Effector memory CD8-positive, alpha-beta T cell (primary cell): ENCODE measurements around the gene ABHD13.

Source experiments
- ATAC-seq: fragments of 150-1000 bp; cut with Tn5 transposase; replicated peaks from 2 replicates; pipeline ENCODE4 v1.10.0; 2021; ENCODE audit warnings: mild to moderate bottlenecking, moderate library complexity
- DNase-seq, 3 experiments: peaks; one replicate each; pipeline ENCODE4 v3.0.0; 2021
- H3K27ac Mint-ChIP-seq, 2 donors: one replicate each; pipeline ENCODE4 v1.8.0; 2022; ENCODE audit warnings: mild to moderate bottlenecking in 2 of 2, mixed read lengths in 2 of 2, moderate library complexity in 2 of 2
- H3K27me3 Mint-ChIP-seq, 2 donors: one replicate each; pipeline ENCODE4 v1.8.0; 2022; ENCODE audit warnings: mixed read lengths in 2 of 2
- H3K36me3 Mint-ChIP-seq: one replicate; pipeline ENCODE4 v1.8.0; 2022; ENCODE audit warnings: mild to moderate bottlenecking, moderate library complexity, mixed read lengths; ENCODE audit not compliant: insufficient read depth
- H3K4me1 Mint-ChIP-seq, 2 donors: one replicate each; pipeline ENCODE4 v1.8.0; 2022; ENCODE audit warnings: low read depth in 2 of 2, mixed read lengths in 2 of 2
- H3K4me3 Mint-ChIP-seq, 2 donors: one replicate each; pipeline ENCODE4 v1.8.0; 2022; ENCODE audit warnings: mild to moderate bottlenecking in 2 of 2, mixed read lengths in 2 of 2, moderate library complexity in 2 of 2
- H3K9me3 Mint-ChIP-seq, 2 donors: one replicate each; pipeline ENCODE4 v1.8.0; 2022; ENCODE audit warnings: mixed read lengths in 2 of 2
- total RNA-seq, 9 experiments: gene quantifications; one replicate each; lab custom pipeline; 2026; lab: John Stamatoyannopoulos, UW

Gene ABHD13
- total RNA-seq, result 23.5 to 64.4 (median 40.1) reads per million in 9 experiments

DNA sequence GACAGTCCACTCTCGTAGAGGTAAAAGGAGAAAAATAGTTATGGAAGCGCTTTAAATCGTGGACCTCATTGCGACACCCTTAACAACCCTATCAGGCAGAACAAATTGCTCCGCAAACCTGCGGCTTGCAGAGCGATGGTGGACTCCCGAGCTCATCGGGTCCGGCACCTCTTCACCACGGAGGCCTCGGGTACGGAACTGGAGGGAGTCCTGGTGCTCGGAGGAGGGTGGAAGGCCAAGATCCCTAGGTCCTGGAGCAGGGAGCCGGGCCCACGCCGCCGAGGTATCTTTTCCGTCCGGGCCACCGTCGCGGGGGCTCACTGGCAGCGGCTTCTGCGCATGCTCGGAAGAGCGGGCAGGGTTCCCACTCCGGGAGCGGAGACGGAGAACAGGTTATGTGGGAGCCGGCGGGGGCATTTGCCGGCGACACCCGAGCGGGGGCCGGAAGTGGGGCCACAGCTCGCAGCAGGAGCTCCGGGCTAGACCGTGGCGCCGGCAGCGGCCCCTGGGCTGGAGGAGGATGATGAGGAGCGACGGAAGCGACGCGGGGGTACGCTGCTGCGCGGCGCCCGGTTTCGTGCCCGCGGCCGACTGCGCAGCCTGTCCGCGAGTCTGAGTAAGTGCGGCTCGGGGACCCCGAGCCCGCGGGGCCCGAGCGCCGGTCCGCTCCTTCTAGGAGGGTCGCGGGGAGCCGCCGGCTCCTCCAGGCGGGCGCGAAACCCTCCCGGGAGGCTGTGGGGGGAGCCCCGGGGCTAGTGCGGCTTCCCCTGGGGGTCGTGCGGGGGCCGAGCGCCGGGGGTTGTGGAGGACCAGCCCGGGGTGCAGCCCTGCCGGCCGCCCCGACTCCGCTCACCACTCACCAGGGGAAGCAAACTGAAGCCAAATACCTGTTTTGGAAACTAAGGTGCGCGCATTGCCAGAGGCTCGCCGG, at the start of gene ABHD13:
Gene ABHD13 (plus strand): TSS at position 349 of the 931 bp plus-strand sequence. CDS start 10,827 bp downstream, outside the sequence.
- peak within 1 kb of the TSS; percentile 99 for H3K4me3 Mint-ChIP-seq
- peak; percentile 84 to 88 (median 87) for DNase-seq
- H3K27me3 Mint-ChIP-seq, result no peaks in the 10 kb centered on the region
- H3K27ac Mint-ChIP-seq, result peak within 1 kb of the TSS; percentile 97 to 99
- H3K9me3 Mint-ChIP-seq, result no peaks in the 10 kb centered on the region
- H3K4me1 Mint-ChIP-seq, result peaks cover 23 to 53% of the 10 kb centered on the region in 2 donors
- peaks cover 31% of the 10 kb centered on the region for H3K36me3 Mint-ChIP-seq
- ATAC-seq, result peak; percentile 77

GRCh38 chr13:108168929-108169328, 49.3 kb upstream of the ABHD13 start:
- no peak overlapping the region for H3K27ac Mint-ChIP-seq
- DNase-seq (no peak), ATAC-seq (no peak)
- H3K27me3 Mint-ChIP-seq, result peaks cover 31 to 57% of the 10 kb centered on the region in 2 donors
- no peaks in the 10 kb centered on the region for H3K36me3 Mint-ChIP-seq
- H3K4me1 Mint-ChIP-seq, result peaks cover 0 to 1% of the 10 kb centered on the region in 2 donors
- H3K9me3 Mint-ChIP-seq, result peaks cover 5 to 30% of the 10 kb centered on the region in 2 donors
- H3K4me3 Mint-ChIP-seq, result no peak overlapping the region

- Mint-ChIP-seq H3K36me3 (no peaks in the 10 kb centered on the region), H3K9me3 (peaks cover 0 to 2% of the 10 kb centered on the region in 2 donors), H3K27ac (no peak overlapping the region), H3K4me1 (no peaks in the 10 kb centered on the region), H3K4me3 (no peak overlapping the region), H3K27me3 (peaks cover 15 to 16% of the 10 kb centered on the region in 2 donors)
- DNase-seq (peak; percentile 35 to 40 (median 39)), ATAC-seq (peak; percentile 40)
Observed at GRCh38 chr13:108176685-108177274, 41.4 kb upstream of the ABHD13 start.

DNA sequence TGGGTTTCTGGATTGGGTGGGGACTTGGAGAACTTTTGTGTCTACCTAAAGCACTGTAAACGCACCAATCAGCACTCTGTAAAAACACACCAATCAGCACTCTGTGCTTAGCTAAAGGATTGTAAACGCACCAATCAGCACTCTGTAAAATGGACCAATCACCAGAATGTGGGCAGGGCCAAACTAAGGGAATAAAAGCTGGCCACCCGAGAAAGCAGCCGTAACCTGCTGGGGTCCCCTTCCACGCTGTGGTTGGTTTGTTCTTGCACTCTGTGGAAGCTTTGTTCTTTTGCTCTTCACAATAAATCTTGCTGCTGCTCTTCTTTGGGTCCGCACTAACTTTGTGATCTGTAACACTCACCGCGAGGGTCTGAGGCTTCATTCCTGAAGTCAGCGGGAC, 40.1 kb upstream of the ABHD13 start:
- DNase-seq (no peak), ATAC-seq (no peak)
- Mint-ChIP-seq H3K4me3 (no peak overlapping the region), H3K9me3 (no peaks in the 10 kb centered on the region), H3K36me3 (no peaks in the 10 kb centered on the region), H3K27ac (no peak overlapping the region), H3K4me1 (no peaks in the 10 kb centered on the region), H3K27me3 (peaks cover 3 to 8% of the 10 kb centered on the region in 2 donors)

DNA sequence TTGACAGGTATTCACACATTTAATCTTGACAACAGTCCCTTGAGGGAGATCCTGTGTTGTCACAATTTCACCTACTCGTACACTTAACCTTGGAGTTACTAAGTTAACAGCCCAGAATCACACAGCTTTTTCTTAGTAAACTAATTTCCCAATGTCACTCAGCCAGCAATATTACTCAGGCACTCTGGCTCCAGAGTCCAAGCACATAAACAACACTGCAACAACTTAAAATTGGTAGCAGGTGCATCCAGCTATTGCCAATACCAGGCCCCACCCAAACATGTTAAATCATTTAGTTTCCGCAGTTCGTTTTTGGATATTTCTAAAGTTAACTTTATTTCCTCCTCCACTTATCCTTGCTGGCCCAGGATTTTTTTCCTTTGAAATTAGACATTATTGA, 35.5 kb upstream of the ABHD13 start:
- Mint-ChIP-seq H3K4me1 (no peaks in the 10 kb centered on the region), H3K9me3 (no peaks in the 10 kb centered on the region), H3K27me3 (peaks cover 0 to 8% of the 10 kb centered on the region in 2 donors), H3K4me3 (no peak overlapping the region), H3K36me3 (no peaks in the 10 kb centered on the region), H3K27ac (no peak overlapping the region)
- no peak for DNase-seq
- no peak for ATAC-seq

DNA sequence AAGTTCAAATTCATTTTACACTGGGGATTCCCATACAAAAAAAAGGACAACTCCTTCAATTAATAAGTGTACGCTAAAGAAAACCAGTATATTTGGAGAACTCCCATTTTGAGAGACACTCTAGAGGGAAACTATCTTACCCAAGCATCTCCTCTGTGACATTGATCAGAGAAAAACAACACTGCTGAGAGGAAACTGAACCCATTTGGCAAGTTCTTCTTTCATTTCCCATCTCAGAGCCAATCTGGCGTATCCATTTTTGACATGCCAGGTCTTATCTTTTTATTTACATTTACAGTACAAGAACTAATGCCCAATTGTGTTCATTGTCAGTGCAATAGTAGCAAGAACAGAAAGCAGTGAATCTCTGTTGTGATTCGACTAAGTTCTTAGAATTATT, 33.0 kb upstream of the ABHD13 start:
- Mint-ChIP-seq H3K27me3 (peaks cover 11 to 22% of the 10 kb centered on the region in 2 donors), H3K36me3 (no peaks in the 10 kb centered on the region), H3K27ac (no peak overlapping the region), H3K4me3 (no peak overlapping the region), H3K4me1 (no peaks in the 10 kb centered on the region), H3K9me3 (no peaks in the 10 kb centered on the region)
- ATAC-seq (no peak), DNase-seq (no peak)

GRCh38 chr13:108188260-108188659, 29.9 kb upstream of the ABHD13 start:
- no peaks in the 10 kb centered on the region for H3K9me3 Mint-ChIP-seq
- H3K4me3 Mint-ChIP-seq, result no peak overlapping the region
- no peak for DNase-seq
- no peaks in the 10 kb centered on the region for H3K4me1 Mint-ChIP-seq
- peaks cover 20 to 34% of the 10 kb centered on the region in 2 donors for H3K27me3 Mint-ChIP-seq
- ATAC-seq, result no peak
- no peak overlapping the region for H3K27ac Mint-ChIP-seq
- no peaks in the 10 kb centered on the region for H3K36me3 Mint-ChIP-seq

DNA sequence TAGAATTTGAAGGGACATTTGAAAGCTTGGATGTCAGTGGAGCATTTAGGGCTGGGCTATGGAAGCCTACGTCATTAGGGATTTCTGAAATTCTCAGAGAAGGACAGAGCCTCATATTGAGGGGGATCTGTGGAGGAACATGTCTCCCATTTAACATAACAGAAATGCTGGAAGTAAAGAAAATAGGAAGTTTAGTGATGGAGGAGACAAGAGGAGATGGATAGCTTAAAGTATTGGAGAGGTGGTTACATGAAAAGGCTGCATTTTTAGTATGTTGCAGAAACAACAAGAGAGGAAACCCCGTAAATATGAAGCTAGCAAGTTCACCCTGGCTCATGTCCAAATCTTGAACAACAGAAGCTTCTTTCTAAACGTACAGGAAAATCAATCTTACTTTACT, 27.3 kb upstream of the ABHD13 start:
- H3K27me3 Mint-ChIP-seq, result peaks cover 20 to 34% of the 10 kb centered on the region in 2 donors
- H3K4me3 Mint-ChIP-seq, result no peak overlapping the region
- no peak overlapping the region for H3K27ac Mint-ChIP-seq
- H3K36me3 Mint-ChIP-seq, result no peaks in the 10 kb centered on the region
- no peaks in the 10 kb centered on the region for H3K9me3 Mint-ChIP-seq
- DNase-seq, result no peak
- no peaks in the 10 kb centered on the region for H3K4me1 Mint-ChIP-seq
- no peak for ATAC-seq

DNA sequence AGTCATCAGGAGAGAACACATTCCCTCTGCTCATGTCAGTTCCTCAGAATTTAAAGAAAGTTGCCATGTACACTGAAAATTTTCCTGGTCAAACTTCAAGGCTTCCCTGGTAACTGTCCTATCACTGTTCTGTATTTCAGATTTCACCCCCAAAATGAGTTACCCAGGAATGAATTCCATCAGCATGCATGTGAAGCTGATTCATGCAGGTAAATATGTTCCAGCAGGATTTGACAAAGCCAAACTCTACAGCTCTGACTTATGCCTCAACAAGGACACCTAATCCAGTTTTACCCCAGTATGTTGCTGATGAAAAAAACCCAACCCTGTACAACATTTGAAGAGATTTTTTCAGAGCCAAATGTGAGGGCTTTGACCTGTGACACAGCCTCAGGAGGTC, 24.4 kb upstream of the ABHD13 start:
- Mint-ChIP-seq H3K9me3 (no peaks in the 10 kb centered on the region), H3K27ac (no peak overlapping the region), H3K4me1 (no peaks in the 10 kb centered on the region), H3K4me3 (no peak overlapping the region), H3K36me3 (no peaks in the 10 kb centered on the region), H3K27me3 (peaks cover 25 to 39% of the 10 kb centered on the region in 2 donors)
- no peak for DNase-seq
- no peak for ATAC-seq

GRCh38 chr13:108194435-108194936, 23.7 kb upstream of the ABHD13 start:
- Mint-ChIP-seq H3K36me3 (no peaks in the 10 kb centered on the region), H3K4me1 (no peaks in the 10 kb centered on the region), H3K9me3 (no peaks in the 10 kb centered on the region), H3K27me3 (peaks cover 28 to 36% of the 10 kb centered on the region in 2 donors), H3K4me3 (no peak overlapping the region), H3K27ac (no peak overlapping the region)
- no peak for DNase-seq
- ATAC-seq, result no peak

DNA sequence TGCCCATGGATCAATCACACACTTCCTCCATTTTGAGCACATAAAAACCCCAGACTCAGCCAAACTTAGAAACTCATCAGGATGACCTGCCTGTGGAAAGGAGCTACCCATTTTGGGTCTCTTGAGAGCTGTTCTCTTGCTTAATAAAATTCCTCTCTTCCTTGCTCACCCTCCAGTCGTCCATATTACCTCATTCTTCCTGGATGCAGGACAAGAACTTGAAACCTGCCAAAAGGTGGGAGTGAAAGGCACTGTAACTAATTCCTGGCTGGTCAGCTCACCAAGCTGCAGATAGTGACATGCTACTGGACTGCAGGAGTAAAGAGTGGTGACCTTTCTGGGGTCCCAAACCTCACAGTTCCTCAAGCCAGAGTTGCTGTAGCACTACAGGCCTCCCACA, 23.0 kb upstream of the ABHD13 start:
- H3K9me3 Mint-ChIP-seq, result no peaks in the 10 kb centered on the region
- H3K4me1 Mint-ChIP-seq, result no peaks in the 10 kb centered on the region
- no peak for ATAC-seq

DNA sequence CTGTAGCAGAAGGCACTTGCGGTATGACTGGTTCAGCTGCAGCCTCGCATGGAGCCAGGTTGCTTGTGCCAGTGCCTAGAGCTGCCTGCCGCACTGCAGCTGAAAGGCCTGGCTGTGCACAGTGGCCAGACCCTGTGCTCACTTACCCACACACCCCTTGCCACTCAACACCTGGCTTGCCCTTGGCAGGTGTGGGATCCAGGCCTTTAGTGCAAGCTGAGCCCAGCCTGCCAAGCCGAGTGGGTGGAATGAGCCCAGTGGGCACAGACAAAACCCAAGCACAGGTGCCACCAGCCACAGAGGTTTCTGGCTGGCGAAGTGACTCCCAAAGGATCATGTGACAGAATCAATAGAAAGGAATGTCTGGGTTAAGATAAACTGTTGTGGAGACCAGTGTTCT, 22.3 kb upstream of the ABHD13 start:
- Mint-ChIP-seq H3K27ac (no peak overlapping the region), H3K36me3 (no peaks in the 10 kb centered on the region), H3K4me3 (no peak overlapping the region), H3K27me3 (peaks cover 22 to 24% of the 10 kb centered on the region in 2 donors), H3K4me1 (no peaks in the 10 kb centered on the region), H3K9me3 (no peaks in the 10 kb centered on the region)
- ATAC-seq, result no peak
- DNase-seq, result no peak

More for the DNA sequence above, 23.0 kb upstream of the ABHD13 start:
- no peak for DNase-seq
- no peak overlapping the region for H3K27ac Mint-ChIP-seq
- no peaks in the 10 kb centered on the region for H3K36me3 Mint-ChIP-seq
- no peak overlapping the region for H3K4me3 Mint-ChIP-seq
- peaks cover 28 to 31% of the 10 kb centered on the region in 2 donors for H3K27me3 Mint-ChIP-seq

DNA sequence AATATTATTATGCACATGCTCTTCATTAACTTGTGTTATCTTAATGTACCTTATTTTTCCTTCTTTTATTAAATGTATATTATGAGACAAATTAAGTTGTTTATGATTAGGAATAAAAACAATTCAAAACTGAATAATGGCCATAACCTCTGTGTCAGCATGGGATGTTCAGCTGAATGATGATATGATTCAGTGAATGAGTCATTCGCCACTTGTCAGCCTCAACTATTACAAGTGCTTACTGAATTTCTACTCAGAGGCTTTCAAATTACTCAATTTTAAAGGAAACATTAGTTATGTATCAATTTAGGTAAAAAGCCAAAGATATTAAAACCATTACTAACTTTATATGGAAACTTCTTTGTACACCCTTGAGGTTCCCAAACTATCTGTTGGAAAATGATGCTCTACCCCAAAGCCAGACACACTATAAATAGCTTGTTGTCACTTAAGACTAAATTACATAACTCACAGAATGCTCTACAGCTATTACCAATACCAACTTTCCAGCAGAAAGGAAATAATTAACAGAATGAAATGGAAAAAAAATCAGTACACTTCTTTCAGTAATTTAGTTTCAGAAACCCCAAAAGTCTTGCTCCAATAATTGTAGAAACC, 17.3 kb upstream of the ABHD13 start:
- Mint-ChIP-seq H3K4me3 (no peak overlapping the region), H3K4me1 (peaks cover 0 to 1% of the 10 kb centered on the region in 2 donors), H3K27me3 (peaks cover 27 to 45% of the 10 kb centered on the region in 2 donors), H3K27ac (no peak overlapping the region), H3K36me3 (no peaks in the 10 kb centered on the region), H3K9me3 (no peaks in the 10 kb centered on the region)
- no peak for DNase-seq
- no peak for ATAC-seq
